Transverse colon (tissue), 4 donors: ENCODE data around the gene GCNT2. TPM values are rescaled to one million over a fixed set of nuclear protein-coding genes. Genes with fewer than 3 reads are reported as not detected.

Experiments used
- DNase-seq: peaks from one replicate; pipeline ENCODE4 v3.0.0-alpha.2; 2019
- H3K27ac ChIP-seq, 4 donors: fragments of 200-600 bp; sonication (generic); 2 replicates each; pipeline ENCODE4 v1.5.1; 2016 to 2018; ENCODE audit warnings: inconsistent platforms in 4 of 4
- H3K27me3 ChIP-seq: fragments of 200-600 bp; sonication (generic); 2 replicates; pipeline ENCODE4 v1.5.1; 2017; ENCODE audit warnings: inconsistent platforms
- H3K36me3 ChIP-seq, 4 donors: fragments of 200-600 bp; sonication (generic); 2 replicates each; pipeline ENCODE4 v1.5.1; 2017 to 2019; ENCODE audit warnings: inconsistent platforms in 4 of 4
- H3K4me1 ChIP-seq, 4 donors: fragments of 200-600 bp; sonication (generic); 2 replicates each; pipeline ENCODE4 v1.5.1; 2017 to 2020; ENCODE audit warnings: inconsistent platforms in 4 of 4
- H3K4me3 ChIP-seq, 4 donors: fragments of 200-600 bp; sonication (generic); 1 replicate in 1 of 4; 2 replicates in 3 of 4; pipeline versions ENCODE4 v1.5.1 to v1.6.1; 2017 to 2019; ENCODE audit warnings: inconsistent platforms in 4 of 4
- H3K9me3 ChIP-seq, 2 donors: fragments of 200-600 bp; sonication (generic); 2 replicates each; pipeline ENCODE4 v1.5.1; 2017 to 2019; ENCODE audit warnings: inconsistent platforms in 2 of 2
- EP300 ChIP-seq: sonication (generic); formaldehyde crosslinking; IDR thresholded peaks from one replicate; pipeline ENCODE4 v1.6.1; 2017; ENCODE audit warnings: antibody characterized with exemption, low read depth
- POLR2A ChIP-seq: fragments of 450-650 bp; IDR thresholded peaks from one replicate; pipeline ENCODE4 v1.6.1; 2016; ENCODE audit warnings: antibody characterized with exemption, mild to moderate bottlenecking, moderate library complexity
- POLR2AphosphoS5 ChIP-seq, 3 donors: sonication (generic); formaldehyde crosslinking; IDR thresholded peaks; one replicate each; pipeline ENCODE4 v1.6.1; 2016; ENCODE audit warnings: antibody characterized with exemption in 3 of 3
- WGBS, 2 donors: methylation state at CpG; one replicate each; pipeline ENCODE4 v1.1.5; 2018; ENCODE audit warnings: low coverage in 1 of 2; 5-methylcytosine and 5-hydroxymethylcytosine counted together
- in situ Hi-C, 4 donors: fragments of 200-750 bp; cut with MboI; loops; one replicate each; pipeline versions ENCODE4 v1.15.0 to v1.15.1; 2017; ENCODE audit warnings: low sequenced_read_pairs in 3 of 4, low pct_ligation_motif_present in 1 of 4, low pct_unique_long_range_greater_than_20kb in 1 of 4
- intact Hi-C: fragments of 100-400 bp; cut with DNase I; formaldehyde crosslinking; loops from one replicate; pipeline ENCODE4 v1.15.1; 2023; ENCODE audit warnings: low total_unique reads
- total RNA-seq, 4 donors: library from RNA; depleted of rRNA; stranded (reverse); fragments of >200 nt; gene quantifications; one replicate each; pipeline ENCODE4 v1.1.0, GENCODE V29; 2016
- TF ChIP-seq, protein P1 (sequence below), 5 experiments: fragments of 200-600 bp in 3 of 5; fragments of 450-650 bp in 2 of 5; sonication (generic) in 3 of 5; IDR thresholded peaks; 1 replicate in 2 of 5; 2 replicates in 3 of 5; pipeline ENCODE4 v1.5.1; 2016 to 2017; ENCODE audit warnings: antibody characterized with exemption in 5 of 5, inconsistent platforms in 3 of 5, mild to moderate bottlenecking in 2 of 5, moderate library complexity in 1 of 5

GCNT2 gene
- total RNA-seq, 4 donors from 2014 or later = 18.7 to 53.4 (median 31.3) TPM

DNA sequence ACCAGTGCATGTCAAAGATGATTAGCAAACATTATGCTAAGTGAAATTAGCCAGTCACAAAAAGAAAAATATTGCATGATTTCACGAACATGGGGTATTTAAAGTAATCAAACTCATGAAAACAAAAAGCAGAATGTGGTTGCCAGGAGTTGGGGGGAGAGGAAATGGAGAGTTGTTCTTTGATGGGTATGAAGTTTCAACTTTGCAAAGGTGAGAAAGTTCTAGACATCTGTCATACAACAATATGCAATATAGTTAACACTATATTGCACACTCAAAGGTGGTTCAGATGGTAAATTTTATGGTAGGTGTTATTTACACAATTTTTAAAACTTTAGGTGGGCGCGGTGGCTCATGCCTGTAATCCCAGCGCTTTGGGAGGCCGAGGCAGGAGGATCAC, 13.4 kb upstream of the GCNT2 start:
- peaks cover 2% of the 10 kb centered on the region for H3K27me3 ChIP-seq
- H3K4me3 ChIP-seq = no peak overlapping the region
- no peak for DNase-seq
- in situ Hi-C loops (loop anchor here in 1 of 4 donors (10.0 kb wide), 1 partner anchor 297 kb away; no protein-coding TSS in a partner anchor), intact Hi-C loops (no loop called here)
- H3K36me3 ChIP-seq = no peaks in the 10 kb centered on the region
- WGBS, 2 donors = 48 to 66% methylated on average over 5 of the region's 5 CpGs
- H3K27ac ChIP-seq = no peak overlapping the region
- H3K4me1 ChIP-seq = peaks cover 0 to 8% (median 5%) of the 10 kb centered on the region in 4 donors
- H3K9me3 ChIP-seq = no peaks in the 10 kb centered on the region
- TF ChIP-seq, protein P1, sequence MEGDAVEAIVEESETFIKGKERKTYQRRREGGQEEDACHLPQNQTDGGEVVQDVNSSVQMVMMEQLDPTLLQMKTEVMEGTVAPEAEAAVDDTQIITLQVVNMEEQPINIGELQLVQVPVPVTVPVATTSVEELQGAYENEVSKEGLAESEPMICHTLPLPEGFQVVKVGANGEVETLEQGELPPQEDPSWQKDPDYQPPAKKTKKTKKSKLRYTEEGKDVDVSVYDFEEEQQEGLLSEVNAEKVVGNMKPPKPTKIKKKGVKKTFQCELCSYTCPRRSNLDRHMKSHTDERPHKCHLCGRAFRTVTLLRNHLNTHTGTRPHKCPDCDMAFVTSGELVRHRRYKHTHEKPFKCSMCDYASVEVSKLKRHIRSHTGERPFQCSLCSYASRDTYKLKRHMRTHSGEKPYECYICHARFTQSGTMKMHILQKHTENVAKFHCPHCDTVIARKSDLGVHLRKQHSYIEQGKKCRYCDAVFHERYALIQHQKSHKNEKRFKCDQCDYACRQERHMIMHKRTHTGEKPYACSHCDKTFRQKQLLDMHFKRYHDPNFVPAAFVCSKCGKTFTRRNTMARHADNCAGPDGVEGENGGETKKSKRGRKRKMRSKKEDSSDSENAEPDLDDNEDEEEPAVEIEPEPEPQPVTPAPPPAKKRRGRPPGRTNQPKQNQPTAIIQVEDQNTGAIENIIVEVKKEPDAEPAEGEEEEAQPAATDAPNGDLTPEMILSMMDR (IDR thresholded peaks at IDR 0.05) = no peak
- TF ChIP-seq POLR2A (no peak), EP300 (no peak), POLR2AphosphoS5 (IDR thresholded peaks at IDR 0.05) (no peak)

DNA sequence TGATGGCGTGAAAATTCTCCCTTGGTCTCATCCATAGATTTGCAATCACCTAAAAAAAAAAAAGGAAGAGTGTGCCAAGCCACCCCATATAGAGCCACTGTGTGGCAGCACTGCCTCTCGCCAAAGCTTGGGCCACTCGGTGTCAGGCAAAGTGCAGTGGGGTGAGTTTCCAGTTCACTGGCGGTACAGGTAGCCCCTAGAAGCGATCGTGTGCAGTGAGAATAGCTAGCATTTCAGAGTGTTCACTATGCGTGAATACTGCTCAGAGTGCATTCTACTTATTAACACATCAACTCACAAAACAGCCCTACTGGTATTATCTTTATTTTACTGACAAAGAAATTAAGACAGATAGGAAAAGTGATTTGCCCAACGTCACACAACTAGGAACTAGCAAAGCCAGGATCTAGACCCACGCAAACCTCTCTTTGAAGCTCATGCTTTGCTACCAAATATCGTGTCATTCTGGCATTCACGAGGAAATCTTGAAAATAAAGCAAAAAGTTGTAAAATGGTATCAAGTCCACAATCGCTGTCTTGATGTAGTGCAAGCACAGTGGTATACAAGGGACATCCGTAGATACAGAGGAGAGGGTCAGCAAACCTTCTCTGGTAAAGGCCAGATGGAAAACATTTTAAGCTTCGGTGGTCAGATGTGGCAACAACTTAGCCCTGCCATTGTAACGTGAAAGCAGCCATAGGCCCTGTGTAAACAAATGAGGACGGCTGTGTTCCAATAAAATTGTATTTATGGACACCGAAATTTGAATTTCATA, 10.4 kb upstream of the GCNT2 start:
- H3K36me3 ChIP-seq = no peaks in the 10 kb centered on the region
- H3K27ac ChIP-seq = peak overlapping the region in 3 of 4 donors; percentile 37 to 54 (median 42)
- H3K27me3 ChIP-seq = no peaks in the 10 kb centered on the region
- in situ Hi-C loops = loop anchor here in 2 of 4 donors (10.0 kb wide), 1 partner anchor 184 kb away; the partner anchor contains the start of genes C6orf52 (in 2 of the 2) and PAK1IP1 (in 2 of the 2)
- H3K4me1 ChIP-seq = peaks cover 0 to 8% (median 5%) of the 10 kb centered on the region in 4 donors
- intact Hi-C loops = loop anchor here (2.0 to 5.0 kb wide), 2 partner anchors 107 to 184 kb away; partner anchors contain the start of genes C6orf52 and PAK1IP1
- TF ChIP-seq POLR2AphosphoS5 (IDR thresholded peaks at IDR 0.05) (peak in 1 of 3 donors; percentile 37), EP300 (no peak)
- TF ChIP-seq, protein P1 (IDR thresholded peaks at IDR 0.05) = peak; percentile 67 to 75 (median 73)
- no peaks in the 10 kb centered on the region for H3K9me3 ChIP-seq
- peak overlapping the region in 2 of 4 donors; percentile 12 to 31 for H3K4me3 ChIP-seq
- 28 to 29% methylated on average over 12 to 17 of the region's 17 CpGs for whole genome bisulfite sequencing, 2 donors
- peak; percentile 73 for DNase-seq

DNA sequence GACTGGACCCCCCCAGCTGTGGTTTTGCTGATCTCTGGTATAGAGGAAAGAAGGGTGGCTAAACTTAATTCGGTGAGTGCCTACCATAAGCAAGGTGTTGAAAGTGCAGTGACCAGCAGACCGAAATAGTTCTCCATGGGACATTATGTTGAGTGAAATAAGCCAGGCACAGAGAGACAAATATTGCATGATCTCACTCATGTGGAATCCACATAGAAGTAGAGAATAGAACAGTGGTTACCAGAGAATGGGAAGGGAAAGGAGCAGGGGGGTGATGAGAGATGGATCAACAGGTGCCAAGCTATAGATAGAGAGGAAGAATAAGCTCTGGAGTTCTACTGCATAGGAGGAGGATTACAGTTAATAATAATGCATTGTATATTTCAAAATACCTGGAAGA, 9.7 kb upstream of the GCNT2 start:
- DNase-seq = no peak
- no peaks in the 10 kb centered on the region for H3K9me3 ChIP-seq
- no peak overlapping the region for H3K4me3 ChIP-seq
- intact Hi-C loops = loop anchor here (2.0 to 5.0 kb wide), 2 partner anchors 106 to 183 kb away; partner anchors contain the start of genes C6orf52 and PAK1IP1
- WGBS, 2 donors = 49 to 54% methylated on average over 2 of the region's 2 CpGs
- no peaks in the 10 kb centered on the region for H3K36me3 ChIP-seq
- peaks cover 0 to 8% (median 5%) of the 10 kb centered on the region in 4 donors for H3K4me1 ChIP-seq
- peak overlapping the region in 3 of 4 donors; percentile 37 to 54 (median 42) for H3K27ac ChIP-seq
- in situ Hi-C loops = loop anchor here in 2 of 4 donors (10.0 kb wide), 1 partner anchor 183 kb away; the partner anchor contains the start of genes C6orf52 (in 2 of the 2) and PAK1IP1 (in 2 of the 2)
- peak in 2 of 3 donors; percentile 45 to 54 for TF ChIP-seq POLR2AphosphoS5 (IDR thresholded peaks at IDR 0.05)
- TF ChIP-seq, protein P1 (IDR thresholded peaks at IDR 0.05) = no peak
- H3K27me3 ChIP-seq = no peaks in the 10 kb centered on the region

GRCh38 chr6:10513544-10513943, 7.6 kb upstream of the GCNT2 start:
- no peak overlapping the region for H3K4me3 ChIP-seq
- DNase-seq = no peak
- no peaks in the 10 kb centered on the region for H3K27me3 ChIP-seq
- intact Hi-C loops = loop anchor here (5.0 kb wide), 1 partner anchor 104 kb away; no protein-coding TSS in a partner anchor
- TF ChIP-seq POLR2AphosphoS5 (IDR thresholded peaks at IDR 0.05) (no peak), EP300 (no peak), POLR2A (no peak)
- TF ChIP-seq, protein P1 (IDR thresholded peaks at IDR 0.05) = no peak
- whole genome bisulfite sequencing, 2 donors = 67 to 83% methylated on average over 1 to 2 of the region's 2 CpGs
- H3K27ac ChIP-seq = no peak overlapping the region
- no peaks in the 10 kb centered on the region for H3K36me3 ChIP-seq
- H3K9me3 ChIP-seq = no peaks in the 10 kb centered on the region
- peaks cover 0 to 8% (median 5%) of the 10 kb centered on the region in 4 donors for H3K4me1 ChIP-seq
- in situ Hi-C loops = loop anchor here in 2 of 4 donors (10.0 kb wide), 1 partner anchor 181 kb away; the partner anchor contains the start of genes C6orf52 (in 2 of the 2) and PAK1IP1 (in 2 of the 2)
